ENCODE measurements around the gene MYO10.

Gene MYO10

GRCh38 chr5:16943846-16944678 lies 8.0 kb upstream of the MYO10 start:
- DNase-seq (ENCODE audit: low spot score) = no peak

DNA sequence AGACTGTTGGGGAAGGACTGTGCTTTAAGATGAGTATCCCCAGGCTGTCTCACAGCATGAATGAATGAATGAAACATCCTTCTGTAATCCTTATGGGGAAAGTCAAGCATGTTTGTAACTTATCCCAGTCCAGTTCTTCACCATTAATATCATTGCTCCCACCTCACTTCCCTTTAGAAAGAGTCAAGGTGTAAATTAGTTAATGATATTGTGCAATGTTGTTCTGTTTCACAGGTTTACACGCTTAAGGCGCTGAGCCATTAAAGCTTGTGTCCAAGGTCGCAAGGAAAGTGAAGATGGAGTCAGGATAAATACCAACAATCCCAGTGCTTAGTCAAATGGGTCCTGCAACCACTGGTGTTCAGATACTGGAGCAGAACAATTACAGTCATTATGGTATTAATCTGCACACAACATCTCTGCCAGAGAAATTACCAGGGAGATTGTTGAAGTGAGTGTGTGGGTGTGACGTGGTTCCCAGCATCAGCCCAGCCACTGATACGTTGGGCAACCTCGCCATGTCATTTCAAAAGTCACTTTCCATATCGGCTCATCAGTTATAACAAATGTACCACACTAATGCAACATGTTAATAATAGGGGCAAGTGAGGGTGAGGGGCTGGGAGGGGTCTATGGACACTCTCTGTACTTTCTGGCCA lies 1.5 kb upstream of the MYO10 start:
- DNase-seq (ENCODE audit: low spot score) = no peak

- DNase-seq (ENCODE audit: low spot score) = no peak
These were observed 926 bp upstream of the MYO10 start for GRCh38 chr5:16936989-16937438.

GRCh38 chr5:16935231-16936149 lies 598 bp downstream of the MYO10 start:
- DNase-seq (ENCODE audit: low spot score) = peak; percentile 59

- DNase-seq (ENCODE audit: low spot score) = no peak
These were observed 1.4 kb downstream of the MYO10 start for GRCh38 chr5:16934677-16935153.

- DNase-seq (ENCODE audit: low spot score) = peak; percentile 81
These were observed 2.0 kb downstream of the MYO10 start for GRCh38 chr5:16934123-16934522.

GRCh38 chr5:16933337-16933736 lies 2.8 kb downstream of the MYO10 start:
- no peak for DNase-seq (ENCODE audit: low spot score)

GRCh38 chr5:16932401-16932800 lies 3.7 kb downstream of the MYO10 start:
- no peak for DNase-seq (ENCODE audit: low spot score)

GRCh38 chr5:16931334-16932110 lies 4.6 kb downstream of the MYO10 start:
- DNase-seq (ENCODE audit: low spot score) = no peak

- no peak for DNase-seq (ENCODE audit: low spot score)
These were observed 5.6 kb downstream of the MYO10 start for GRCh38 chr5:16930496-16930895.

DNA sequence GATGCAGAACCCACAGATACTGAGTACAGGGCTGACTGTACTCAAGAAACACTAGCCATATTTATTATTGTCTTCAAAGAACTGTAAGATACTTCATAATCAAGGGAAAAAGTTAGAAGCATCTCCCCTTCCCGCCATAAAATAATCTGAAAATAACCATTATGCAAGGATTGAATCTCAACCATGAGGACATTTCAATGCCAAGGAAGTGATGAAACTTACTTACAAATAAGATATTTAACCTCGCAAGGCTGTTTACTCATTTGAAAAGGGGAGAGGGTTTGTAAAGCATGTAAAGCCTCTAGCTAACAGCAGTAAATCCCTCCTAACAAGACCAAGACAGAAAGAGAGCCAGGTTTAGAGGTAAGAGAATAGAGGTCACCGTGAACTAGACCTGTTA lies 6.3 kb downstream of the MYO10 start:
- no peak for DNase-seq (ENCODE audit: low spot score)

- DNase-seq (ENCODE audit: low spot score) = no peak
These were observed 6.7 kb downstream of the MYO10 start for GRCh38 chr5:16929347-16929746.

GRCh38 chr5:16927613-16928012 lies 8.5 kb downstream of the MYO10 start:
- DNase-seq (ENCODE audit: low spot score) = no peak

GRCh38 chr5:16926417-16926816 lies 9.7 kb downstream of the MYO10 start:
- no peak for DNase-seq (ENCODE audit: low spot score)

DNA sequence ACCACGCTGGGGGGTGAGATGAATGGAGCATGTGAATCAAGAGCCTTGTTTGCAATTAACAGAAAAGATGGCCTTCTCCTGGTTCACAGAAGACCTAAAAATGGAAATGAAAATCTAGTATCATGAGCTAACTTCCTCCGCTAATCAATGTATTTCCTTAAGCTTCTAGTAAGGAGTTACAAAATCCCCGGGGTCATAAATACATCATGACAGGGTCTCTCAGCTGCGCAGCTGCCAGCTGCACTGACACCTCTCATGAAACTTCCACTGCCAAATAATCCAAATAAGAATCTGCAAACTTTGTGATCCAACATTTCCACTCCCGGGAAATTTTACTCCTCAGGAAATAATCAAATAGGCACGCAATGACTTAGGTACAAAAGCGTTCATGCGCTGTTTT lies 11.9 kb downstream of the MYO10 start:
- DNase-seq (ENCODE audit: low spot score) = no peak

GRCh38 chr5:16922430-16922829 lies 13.7 kb downstream of the MYO10 start:
- DNase-seq (ENCODE audit: low spot score) = no peak

DNA sequence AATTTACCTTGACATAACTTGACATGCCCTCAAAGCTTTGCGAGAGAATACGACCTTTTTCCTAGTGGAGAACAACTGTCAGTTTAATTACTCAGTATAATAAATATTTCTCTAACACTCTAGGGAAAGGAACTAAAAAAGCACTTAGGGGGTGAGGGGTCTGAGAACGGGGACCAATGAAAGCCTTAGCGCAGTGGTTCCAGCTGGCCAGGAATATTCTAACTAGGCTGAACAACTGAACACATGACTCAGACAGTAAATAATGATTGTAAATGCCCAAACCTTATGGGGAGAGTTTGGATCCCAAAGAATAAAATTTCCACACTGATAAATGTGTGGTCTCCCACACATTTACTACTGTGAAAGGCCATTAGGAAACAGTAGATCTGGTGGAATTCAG lies 14.9 kb downstream of the MYO10 start:
- no peak for DNase-seq (ENCODE audit: low spot score)

GRCh38 chr5:16920109-16920816 lies 15.8 kb downstream of the MYO10 start:
- DNase-seq (ENCODE audit: low spot score) = no peak

GRCh38 chr5:16918891-16919671 lies 17.0 kb downstream of the MYO10 start:
- DNase-seq (ENCODE audit: low spot score) = no peak

- DNase-seq (ENCODE audit: low spot score) = no peak
These were observed 17.9 kb downstream of the MYO10 start for GRCh38 chr5:16918156-16918555.
